Glutamatergic neuron (in vitro differentiated cells): ENCODE data around the gene DNAI7. TPM values are rescaled to one million over a fixed set of nuclear protein-coding genes. Genes with fewer than 3 reads are reported as not detected.

ENCODE experiments used
- DNase-seq: peaks from one replicate; pipeline ENCODE4 v3.0.0; 2022
- H3K27ac Mint-ChIP-seq: one replicate; pipeline ENCODE4 v1.8.0; 2020; ENCODE audit warnings: mild to moderate bottlenecking, mixed read lengths, inconsistent platforms; ENCODE audit not compliant: unreplicated experiment
- H3K27me3 Mint-ChIP-seq: one replicate; pipeline ENCODE4 v1.8.0; 2020; ENCODE audit warnings: mild to moderate bottlenecking, moderate library complexity, mixed read lengths, inconsistent platforms; ENCODE audit not compliant: unreplicated experiment
- H3K36me3 Mint-ChIP-seq: one replicate; pipeline ENCODE4 v1.8.0; 2020; ENCODE audit warnings: mild to moderate bottlenecking, mixed read lengths, inconsistent platforms; ENCODE audit not compliant: unreplicated experiment
- H3K4me1 Mint-ChIP-seq: one replicate; pipeline ENCODE4 v1.8.0; 2020; ENCODE audit warnings: mild to moderate bottlenecking, low read depth, mixed read lengths, inconsistent platforms; ENCODE audit not compliant: unreplicated experiment
- H3K4me3 Mint-ChIP-seq: one replicate; pipeline ENCODE4 v1.8.0; 2020; ENCODE audit warnings: mild to moderate bottlenecking, mixed read lengths, inconsistent platforms; ENCODE audit not compliant: unreplicated experiment
- H3K9me3 Mint-ChIP-seq: one replicate; pipeline ENCODE4 v1.8.0; 2020; ENCODE audit warnings: mild to moderate bottlenecking, moderate library complexity, mixed read lengths, inconsistent platforms; ENCODE audit not compliant: unreplicated experiment
- total RNA-seq: library from RNA; stranded (reverse); fragmentation: NEBNext Ultra II Directional; extraction: Animal tissue kit (Norgen Biotek cat#: 25700); gene quantifications from one replicate; pipeline ENCODE4 v1.2.1, GENCODE V29; 2021; ENCODE audit not compliant: unreplicated experiment
- TF ChIP-seq, protein P1 (sequence below): fragments of 200-600 bp; sonication (generic); IDR thresholded peaks from one replicate; pipeline ENCODE4 v1.5.0; 2021; ENCODE audit not compliant: partially characterized antibody, unreplicated experiment

The DNAI7 gene
- total RNA-seq, 1 donor from 2014 or later, result 0.76 TPM

DNA sequence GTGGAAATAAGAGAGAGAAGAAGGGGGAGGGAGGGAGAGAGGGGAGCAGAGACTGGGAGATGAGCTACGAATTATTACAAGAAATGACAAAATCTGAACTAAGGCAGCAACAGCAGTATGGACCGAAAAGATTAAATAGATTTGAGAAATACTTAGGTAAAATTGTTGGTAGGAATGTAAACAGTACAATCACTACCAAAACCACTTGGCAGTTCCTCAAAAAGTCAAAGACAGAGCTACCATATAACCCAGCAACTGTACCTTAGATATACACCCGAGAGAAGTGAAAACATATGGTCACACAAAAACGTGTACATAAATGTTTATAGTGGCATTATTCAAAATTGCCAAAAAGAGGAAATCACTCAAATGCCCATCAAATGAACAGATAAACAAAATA lies 41.7 kb upstream of the DNAI7 start:
- no peaks in the 10 kb centered on the region for H3K36me3 Mint-ChIP-seq

DNA sequence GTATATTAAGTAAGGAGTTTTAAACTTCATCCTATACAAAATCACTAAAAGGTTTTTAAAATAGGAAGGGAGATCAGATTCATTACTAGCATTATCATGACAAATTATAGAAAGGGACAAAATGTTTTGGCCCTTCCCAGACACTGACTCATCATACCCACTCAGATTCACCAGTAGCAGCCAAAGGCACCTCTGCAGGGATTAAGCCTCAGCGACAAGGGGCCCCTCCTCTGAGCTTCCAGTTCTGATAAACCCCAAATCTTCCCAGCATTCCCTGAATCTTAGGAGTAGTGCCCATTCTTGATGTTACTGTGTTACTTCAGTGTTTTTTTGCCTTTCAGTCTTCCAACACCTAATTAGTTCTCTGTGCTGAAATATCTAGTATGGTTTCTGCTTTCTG lies 41.2 kb upstream of the DNAI7 start:
- no peak overlapping the region for H3K4me3 Mint-ChIP-seq
- H3K9me3 Mint-ChIP-seq, result no peaks in the 10 kb centered on the region
- H3K4me1 Mint-ChIP-seq, result peaks cover 1% of the 10 kb centered on the region
- TF ChIP-seq, protein P1, sequence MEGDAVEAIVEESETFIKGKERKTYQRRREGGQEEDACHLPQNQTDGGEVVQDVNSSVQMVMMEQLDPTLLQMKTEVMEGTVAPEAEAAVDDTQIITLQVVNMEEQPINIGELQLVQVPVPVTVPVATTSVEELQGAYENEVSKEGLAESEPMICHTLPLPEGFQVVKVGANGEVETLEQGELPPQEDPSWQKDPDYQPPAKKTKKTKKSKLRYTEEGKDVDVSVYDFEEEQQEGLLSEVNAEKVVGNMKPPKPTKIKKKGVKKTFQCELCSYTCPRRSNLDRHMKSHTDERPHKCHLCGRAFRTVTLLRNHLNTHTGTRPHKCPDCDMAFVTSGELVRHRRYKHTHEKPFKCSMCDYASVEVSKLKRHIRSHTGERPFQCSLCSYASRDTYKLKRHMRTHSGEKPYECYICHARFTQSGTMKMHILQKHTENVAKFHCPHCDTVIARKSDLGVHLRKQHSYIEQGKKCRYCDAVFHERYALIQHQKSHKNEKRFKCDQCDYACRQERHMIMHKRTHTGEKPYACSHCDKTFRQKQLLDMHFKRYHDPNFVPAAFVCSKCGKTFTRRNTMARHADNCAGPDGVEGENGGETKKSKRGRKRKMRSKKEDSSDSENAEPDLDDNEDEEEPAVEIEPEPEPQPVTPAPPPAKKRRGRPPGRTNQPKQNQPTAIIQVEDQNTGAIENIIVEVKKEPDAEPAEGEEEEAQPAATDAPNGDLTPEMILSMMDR, result no peak
- no peak for DNase-seq
- H3K36me3 Mint-ChIP-seq, result no peaks in the 10 kb centered on the region
- no peaks in the 10 kb centered on the region for H3K27me3 Mint-ChIP-seq
- no peak overlapping the region for H3K27ac Mint-ChIP-seq

More for the DNA sequence above, 41.7 kb upstream of the DNAI7 start:
- Mint-ChIP-seq H3K4me3 (no peak overlapping the region), H3K27me3 (no peaks in the 10 kb centered on the region), H3K9me3 (no peaks in the 10 kb centered on the region), H3K27ac (no peak overlapping the region), H3K4me1 (peaks cover 1% of the 10 kb centered on the region)
- TF ChIP-seq, protein P1, result no peak
- DNase-seq, result no peak

DNA sequence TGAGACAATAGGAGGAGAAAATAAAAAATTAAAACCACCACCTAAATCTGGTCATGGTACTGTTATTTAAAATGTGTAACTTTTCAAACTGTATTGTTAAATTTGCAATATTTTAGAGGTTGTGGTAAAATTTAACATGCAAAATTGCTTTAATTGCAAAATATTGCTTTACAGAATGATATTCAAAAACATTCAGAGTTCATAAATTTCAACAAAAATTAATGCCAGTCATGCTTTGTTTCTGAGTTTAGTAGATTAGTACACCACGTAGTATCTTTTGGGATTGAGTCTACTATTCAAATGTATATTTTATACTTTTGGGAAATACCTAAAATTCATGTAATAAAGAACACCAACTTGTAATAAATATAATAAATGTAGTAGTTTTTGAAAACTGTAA lies 18.4 kb upstream of the DNAI7 start:
- peaks cover 2% of the 10 kb centered on the region for H3K9me3 Mint-ChIP-seq
- no peak overlapping the region for H3K27ac Mint-ChIP-seq
- TF ChIP-seq, protein P1, result no peak
- no peak overlapping the region for H3K4me3 Mint-ChIP-seq
- no peaks in the 10 kb centered on the region for H3K27me3 Mint-ChIP-seq
- no peak for DNase-seq
- no peaks in the 10 kb centered on the region for H3K36me3 Mint-ChIP-seq
- H3K4me1 Mint-ChIP-seq, result no peaks in the 10 kb centered on the region

DNA sequence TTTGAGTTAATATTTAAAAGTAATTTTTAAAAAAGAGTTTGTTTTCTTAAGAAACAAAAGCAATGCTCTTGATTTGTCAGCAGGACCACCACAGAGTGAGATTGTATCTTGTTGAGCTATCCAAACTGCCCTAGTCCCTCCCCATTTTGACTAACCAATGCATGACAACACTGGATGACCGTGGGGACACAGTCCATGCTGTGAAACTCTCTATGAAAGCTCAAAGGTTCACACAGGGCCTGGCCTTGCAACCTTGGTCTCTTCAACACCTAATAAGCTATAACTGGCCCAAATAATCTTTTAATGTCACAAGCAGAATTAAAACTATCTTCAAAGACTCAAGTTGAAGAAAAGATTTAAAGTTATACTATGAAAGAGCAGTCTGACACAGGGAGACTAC lies 13.6 kb upstream of the DNAI7 start:
- no peak for DNase-seq
- Mint-ChIP-seq H3K4me3 (no peak overlapping the region), H3K27me3 (no peaks in the 10 kb centered on the region), H3K4me1 (no peaks in the 10 kb centered on the region), H3K36me3 (no peaks in the 10 kb centered on the region), H3K27ac (no peak overlapping the region), H3K9me3 (no peaks in the 10 kb centered on the region)
- TF ChIP-seq, protein P1, result no peak

DNA sequence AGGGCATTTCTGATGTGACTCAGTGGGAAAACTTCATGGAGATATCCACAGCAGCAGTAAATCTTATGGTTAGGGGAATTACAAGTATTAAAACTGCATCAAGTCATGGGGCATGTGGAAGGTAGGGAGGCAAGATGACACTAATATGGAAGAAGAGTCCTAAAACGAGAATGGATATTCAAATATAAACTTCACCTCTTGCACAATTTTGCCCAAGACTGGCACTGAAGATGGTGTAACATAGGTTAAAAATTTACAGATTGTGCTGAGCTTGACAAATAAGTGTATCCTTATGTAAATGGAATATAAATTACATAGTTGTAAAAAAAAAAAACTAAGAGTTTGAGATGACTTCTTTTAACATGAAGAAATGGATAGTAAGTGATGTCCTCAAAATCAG lies 12.9 kb upstream of the DNAI7 start:
- Mint-ChIP-seq H3K27ac (no peak overlapping the region), H3K4me1 (no peaks in the 10 kb centered on the region), H3K9me3 (no peaks in the 10 kb centered on the region), H3K4me3 (no peak overlapping the region), H3K36me3 (no peaks in the 10 kb centered on the region), H3K27me3 (no peaks in the 10 kb centered on the region)
- TF ChIP-seq, protein P1, result no peak
- DNase-seq, result no peak
